ENCODE data around the gene ADCY2.

- no peak for TF ChIP-seq PRDM10 (CRISPR knock-in tag; IDR thresholded peaks at IDR 0.05; ENCODE audit: low read depth)
- no peak for TF ChIP-seq ZNF530 (CRISPR knock-in tag; IDR thresholded peaks at IDR 0.05; ENCODE audit: low read depth)
- no peak for TF ChIP-seq JUN (CRISPR knock-in tag; IDR thresholded peaks at IDR 0.05)
- no peak for TF ChIP-seq GLI4 (CRISPR knock-in tag; IDR thresholded peaks at IDR 0.05; ENCODE audit: borderline replicate concordance)
- no peak for TF ChIP-seq ZNF543 (CRISPR knock-in tag; IDR thresholded peaks at IDR 0.05)
- TF ChIP-seq GMEB1 (CRISPR knock-in tag; IDR thresholded peaks at IDR 0.05; ENCODE audit: borderline replicate concordance): no peak
- TF ChIP-seq RAD21 (CRISPR knock-in tag; IDR thresholded peaks at IDR 0.05): no peak
- no peak for TF ChIP-seq POLR2A (IDR thresholded peaks at IDR 0.05; ENCODE audit: insufficient read depth in 1 of 2, low read depth in 2 of 2, low read length in 2 of 2)
- no peak for TF ChIP-seq CTCF (CRISPR knock-in tag; IDR thresholded peaks at IDR 0.05)
- no peak for TF ChIP-seq ZKSCAN1 (IDR thresholded peaks at IDR 0.05; ENCODE audit: low read length)
Observed at GRCh38 chr5:7398596-7399280, 2.8 kb downstream of the ADCY2 start.
